ENCODE results near the gene ANO1. TPM values are rescaled to one million over a fixed set of nuclear protein-coding genes. Genes with fewer than 3 reads are reported as not detected.

The ANO1 gene
- total RNA-seq, 2 experiments from 2014 or later = not detected

GRCh38 chr11:70182266-70182665, 104.1 kb downstream of the ANO1 start:
- intact Hi-C loops (cut with DNase I, micrococcal nuclease) = no loop called here
- no peaks in the 10 kb centered on the region for H3K9me3 Mint-ChIP-seq
- POLR2A ChIA-PET = no interaction called here

GRCh38 chr11:70183032-70183431, 104.9 kb downstream of the ANO1 start:
- Histone ChIP-seq H3K9me3 (ENCODE audit: control insufficient read depth in 1 of 2, insufficient read depth in 1 of 2, low read length in 2 of 2) (peaks cover 0 to 11% of the 10 kb centered on the region in 2 experiments), H3K27me3 (ENCODE audit: control insufficient read depth in 1 of 2, insufficient read depth in 2 of 2, low read length in 2 of 2) (no peaks in the 10 kb centered on the region), H3K4me1 (ENCODE audit: insufficient read depth, low read length) (no peaks in the 10 kb centered on the region), H3K27ac (ENCODE audit: low read depth in 1 of 2, low read length in 2 of 2) (no peak overlapping the region), H3K36me3 (ENCODE audit: insufficient read depth, low read length) (no peaks in the 10 kb centered on the region), H3K4me3 (ENCODE audit: low read length) (no peak overlapping the region)
- ATAC-seq (ENCODE audit: poor library complexity) (no peak), DNase-seq (no peak)
- intact Hi-C loops (cut with DNase I, micrococcal nuclease) = no loop called here
- no peak overlapping the region for H3K4me3 Mint-ChIP-seq
- H3K27me3 Mint-ChIP-seq = no peaks in the 10 kb centered on the region
- TF ChIP-seq, protein P1, sequence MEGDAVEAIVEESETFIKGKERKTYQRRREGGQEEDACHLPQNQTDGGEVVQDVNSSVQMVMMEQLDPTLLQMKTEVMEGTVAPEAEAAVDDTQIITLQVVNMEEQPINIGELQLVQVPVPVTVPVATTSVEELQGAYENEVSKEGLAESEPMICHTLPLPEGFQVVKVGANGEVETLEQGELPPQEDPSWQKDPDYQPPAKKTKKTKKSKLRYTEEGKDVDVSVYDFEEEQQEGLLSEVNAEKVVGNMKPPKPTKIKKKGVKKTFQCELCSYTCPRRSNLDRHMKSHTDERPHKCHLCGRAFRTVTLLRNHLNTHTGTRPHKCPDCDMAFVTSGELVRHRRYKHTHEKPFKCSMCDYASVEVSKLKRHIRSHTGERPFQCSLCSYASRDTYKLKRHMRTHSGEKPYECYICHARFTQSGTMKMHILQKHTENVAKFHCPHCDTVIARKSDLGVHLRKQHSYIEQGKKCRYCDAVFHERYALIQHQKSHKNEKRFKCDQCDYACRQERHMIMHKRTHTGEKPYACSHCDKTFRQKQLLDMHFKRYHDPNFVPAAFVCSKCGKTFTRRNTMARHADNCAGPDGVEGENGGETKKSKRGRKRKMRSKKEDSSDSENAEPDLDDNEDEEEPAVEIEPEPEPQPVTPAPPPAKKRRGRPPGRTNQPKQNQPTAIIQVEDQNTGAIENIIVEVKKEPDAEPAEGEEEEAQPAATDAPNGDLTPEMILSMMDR (IDR thresholded peaks at IDR 0.05) = no peak
- no peak overlapping the region for H3K27ac Mint-ChIP-seq
- ChIA-PET POLR2A (no interaction called here), CTCF (no interaction called here)
- H3K9me3 Mint-ChIP-seq = no peaks in the 10 kb centered on the region
- H3K4me1 Mint-ChIP-seq (ENCODE audit: low read depth) = no peaks in the 10 kb centered on the region
- no peaks in the 10 kb centered on the region for H3K36me3 Mint-ChIP-seq (ENCODE audit: low read depth)

More at GRCh38 chr11:70182266-70182665, 104.1 kb downstream of the ANO1 start:
- Histone ChIP-seq H3K4me3 (ENCODE audit: low read length) (no peak overlapping the region), H3K36me3 (ENCODE audit: insufficient read depth, low read length) (no peaks in the 10 kb centered on the region), H3K27ac (ENCODE audit: low read depth in 1 of 2, low read length in 2 of 2) (no peak overlapping the region), H3K4me1 (ENCODE audit: insufficient read depth, low read length) (no peaks in the 10 kb centered on the region), H3K27me3 (ENCODE audit: control insufficient read depth in 1 of 2, insufficient read depth in 2 of 2, low read length in 2 of 2) (no peaks in the 10 kb centered on the region), H3K9me3 (ENCODE audit: control insufficient read depth in 1 of 2, insufficient read depth in 1 of 2, low read length in 2 of 2) (peaks cover 0 to 11% of the 10 kb centered on the region in 2 experiments)
- CTCF ChIA-PET = no interaction called here
- no peak for ATAC-seq (ENCODE audit: poor library complexity)
- TF ChIP-seq, protein P1 (IDR thresholded peaks at IDR 0.05) = no peak
- H3K27ac Mint-ChIP-seq = no peak overlapping the region
- no peaks in the 10 kb centered on the region for H3K27me3 Mint-ChIP-seq
- no peaks in the 10 kb centered on the region for H3K4me1 Mint-ChIP-seq (ENCODE audit: low read depth)
- no peaks in the 10 kb centered on the region for H3K36me3 Mint-ChIP-seq (ENCODE audit: low read depth)
- H3K4me3 Mint-ChIP-seq = no peak overlapping the region
- no peak for DNase-seq

- H3K4me3 ChIP-seq (ENCODE audit: low read length) = no peak overlapping the region
- ChIA-PET POLR2A (no interaction called here), CTCF (no interaction called here)
- no peaks in the 10 kb centered on the region for H3K4me1 Mint-ChIP-seq (ENCODE audit: low read depth)
- TF ChIP-seq, protein P1 (IDR thresholded peaks at IDR 0.05) = no peak
- H3K36me3 ChIP-seq (ENCODE audit: insufficient read depth, low read length) = no peaks in the 10 kb centered on the region
- no peak overlapping the region for H3K27ac ChIP-seq (ENCODE audit: low read depth in 1 of 2, low read length in 2 of 2)
- intact Hi-C loops (cut with DNase I, micrococcal nuclease) = no loop called here
- H3K9me3 Mint-ChIP-seq = no peaks in the 10 kb centered on the region
- no peak overlapping the region for H3K27ac Mint-ChIP-seq
- DNase-seq (no peak), ATAC-seq (ENCODE audit: poor library complexity) (no peak)
- H3K36me3 Mint-ChIP-seq (ENCODE audit: low read depth) = no peaks in the 10 kb centered on the region
- H3K27me3 ChIP-seq (ENCODE audit: control insufficient read depth in 1 of 2, insufficient read depth in 2 of 2, low read length in 2 of 2) = no peaks in the 10 kb centered on the region
- H3K4me1 ChIP-seq (ENCODE audit: insufficient read depth, low read length) = no peaks in the 10 kb centered on the region
- H3K27me3 Mint-ChIP-seq = no peaks in the 10 kb centered on the region
- no peak overlapping the region for H3K4me3 Mint-ChIP-seq
- peaks cover 0 to 11% of the 10 kb centered on the region in 2 experiments for H3K9me3 ChIP-seq (ENCODE audit: control insufficient read depth in 1 of 2, insufficient read depth in 1 of 2, low read length in 2 of 2)
Observed at GRCh38 chr11:70183483-70184176, 105.5 kb downstream of the ANO1 start.

Data from CD4-positive, alpha-beta T cell (primary cell).